GM10266 (cell line): ENCODE results near the gene PROSER1.
"Not testable (repeated sequence)": the region's sequence is repeated elsewhere in the genome, so short reads cannot be mapped to it uniquely, and the experiment has no call there.

Experiments
- DNase-seq: peaks from one replicate; pipeline ENCODE4 v3.0.0; 2012; ENCODE audit errors: extremely low spot score
- TF ChIP-seq, protein P1 (sequence below): IDR thresholded peaks from 2 replicates; pipeline ENCODE4 v1.5.1; 2012; ENCODE audit warnings: mild to moderate bottlenecking, low read depth; ENCODE audit not compliant: control insufficient read depth, insufficient read depth; ENCODE audit errors: missing control alignments

PROSER1 gene

DNA sequence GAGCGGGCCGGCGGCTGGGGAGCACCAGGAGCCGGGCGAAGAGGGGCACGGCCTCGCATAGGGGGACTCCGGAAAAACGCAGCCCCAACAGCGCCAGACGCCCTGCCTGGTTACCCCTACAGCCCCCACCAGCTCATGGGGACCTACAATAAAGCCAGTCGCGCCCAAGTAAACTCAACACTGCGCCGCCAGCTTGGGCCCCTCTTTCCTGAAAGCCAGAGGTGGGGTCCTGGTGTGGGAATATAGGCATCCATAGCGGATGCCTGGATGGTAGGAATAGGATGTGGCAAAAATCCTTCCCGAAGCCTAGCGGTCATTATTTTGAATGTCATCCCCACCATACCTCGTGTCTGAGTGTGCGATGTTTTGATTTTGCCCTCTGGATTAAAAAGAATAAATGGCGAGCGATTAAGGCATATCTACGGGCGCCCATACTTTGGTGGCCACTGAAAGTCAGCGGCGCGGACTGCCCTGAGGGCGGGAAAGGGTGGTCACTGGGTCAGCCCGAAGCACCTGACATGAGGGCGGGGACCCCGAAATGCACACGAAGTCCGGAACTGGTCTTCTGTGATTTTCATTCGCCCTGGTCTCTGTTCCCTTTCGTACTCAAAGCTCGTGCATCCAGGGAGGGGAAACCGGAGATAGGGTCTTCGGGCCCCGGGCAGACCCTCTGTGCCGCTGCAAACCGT, at the start of gene PROSER1, which contains the start of gene NHLRC3:
PROSER1 (minus strand) TSS at position 210 of the 689 bp plus-strand sequence. CDS start 847 bp downstream, outside the sequence.
NHLRC3 (plus strand) TSS at position 577 of the 689 bp plus-strand sequence. CDS start 184 bp downstream, outside the sequence.
- DNase-seq = peak; percentile 83
- TF ChIP-seq, protein P1, sequence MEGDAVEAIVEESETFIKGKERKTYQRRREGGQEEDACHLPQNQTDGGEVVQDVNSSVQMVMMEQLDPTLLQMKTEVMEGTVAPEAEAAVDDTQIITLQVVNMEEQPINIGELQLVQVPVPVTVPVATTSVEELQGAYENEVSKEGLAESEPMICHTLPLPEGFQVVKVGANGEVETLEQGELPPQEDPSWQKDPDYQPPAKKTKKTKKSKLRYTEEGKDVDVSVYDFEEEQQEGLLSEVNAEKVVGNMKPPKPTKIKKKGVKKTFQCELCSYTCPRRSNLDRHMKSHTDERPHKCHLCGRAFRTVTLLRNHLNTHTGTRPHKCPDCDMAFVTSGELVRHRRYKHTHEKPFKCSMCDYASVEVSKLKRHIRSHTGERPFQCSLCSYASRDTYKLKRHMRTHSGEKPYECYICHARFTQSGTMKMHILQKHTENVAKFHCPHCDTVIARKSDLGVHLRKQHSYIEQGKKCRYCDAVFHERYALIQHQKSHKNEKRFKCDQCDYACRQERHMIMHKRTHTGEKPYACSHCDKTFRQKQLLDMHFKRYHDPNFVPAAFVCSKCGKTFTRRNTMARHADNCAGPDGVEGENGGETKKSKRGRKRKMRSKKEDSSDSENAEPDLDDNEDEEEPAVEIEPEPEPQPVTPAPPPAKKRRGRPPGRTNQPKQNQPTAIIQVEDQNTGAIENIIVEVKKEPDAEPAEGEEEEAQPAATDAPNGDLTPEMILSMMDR = no peak

DNA sequence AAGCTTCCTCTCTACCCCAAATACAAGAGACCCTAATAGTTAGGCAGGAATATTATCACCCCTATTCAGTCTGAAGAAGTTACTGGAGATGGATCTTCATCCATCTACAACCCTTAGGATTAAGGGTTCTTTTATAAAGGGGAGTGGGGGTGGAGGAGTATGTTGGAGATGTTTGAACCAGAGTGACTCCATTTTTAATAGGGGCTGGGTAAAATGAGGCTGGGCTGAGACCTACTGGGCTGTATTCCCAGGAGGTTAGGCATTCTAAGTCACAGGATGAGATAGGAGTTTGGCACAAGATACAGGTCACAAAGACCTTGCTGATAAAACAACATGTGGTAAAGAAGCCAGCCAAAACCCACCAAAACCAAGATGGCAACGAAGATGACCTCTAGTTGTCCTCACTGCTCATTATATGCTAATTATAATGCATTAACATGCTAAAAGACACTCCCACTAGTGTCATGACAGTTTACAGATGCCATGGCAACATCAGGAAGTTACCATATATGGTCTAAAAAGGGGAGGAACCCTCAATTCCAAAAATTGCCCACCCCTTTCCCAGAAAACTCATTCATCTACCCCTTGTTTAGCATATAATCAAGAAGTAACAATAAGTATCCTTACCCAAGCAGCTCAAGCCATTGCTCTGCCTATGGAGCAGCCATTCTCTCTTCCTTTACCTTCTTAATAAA, 48.5 kb upstream of the PROSER1 start:
- not testable (repeated sequence) for DNase-seq

DNA sequence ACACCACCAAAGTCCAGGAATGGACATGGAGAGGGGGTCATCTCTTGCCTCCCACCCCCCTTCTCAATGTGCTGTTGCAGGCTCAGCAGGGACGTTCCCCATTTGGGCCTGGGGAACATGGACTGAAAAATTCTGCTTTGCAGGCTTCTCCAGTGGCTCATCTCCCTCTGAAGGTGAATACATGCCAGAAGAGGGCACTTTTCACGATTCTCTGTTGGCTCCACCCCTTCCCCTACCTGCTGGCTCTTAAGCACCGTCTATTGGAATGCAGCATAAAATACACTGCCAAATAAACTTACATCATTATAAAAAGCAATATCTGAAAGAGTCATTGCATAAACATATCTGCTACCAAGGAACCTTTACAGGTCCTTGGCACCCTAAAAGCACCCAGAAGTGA, 36.1 kb upstream of the PROSER1 start:
- DNase-seq = no peak
- TF ChIP-seq, protein P1 = no peak

GRCh38 chr13:39072842-39073241, 35.0 kb upstream of the PROSER1 start:
- TF ChIP-seq, protein P1 = no peak
- no peak for DNase-seq

DNA sequence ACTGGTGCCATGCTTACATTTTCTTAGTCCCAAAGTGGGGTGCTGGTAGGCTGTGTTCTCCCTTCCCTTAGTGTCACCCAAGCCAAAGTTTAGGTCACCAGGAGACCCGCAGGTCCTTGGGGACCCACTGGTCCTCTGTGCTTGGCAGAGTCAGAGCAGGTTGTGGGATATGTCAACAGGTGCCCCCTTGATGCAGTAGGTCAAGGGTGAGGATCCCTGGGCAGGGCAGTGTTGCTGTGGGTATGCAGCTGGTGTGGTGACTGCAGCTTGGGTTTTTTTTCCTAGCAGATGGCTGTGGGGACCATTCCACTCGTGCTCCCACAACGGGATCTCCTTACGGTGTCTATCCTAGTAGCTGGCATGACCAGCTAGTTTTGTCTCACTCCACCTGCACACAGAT, 24.1 kb upstream of the PROSER1 start:
- DNase-seq = no peak
- TF ChIP-seq, protein P1 = no peak

DNA sequence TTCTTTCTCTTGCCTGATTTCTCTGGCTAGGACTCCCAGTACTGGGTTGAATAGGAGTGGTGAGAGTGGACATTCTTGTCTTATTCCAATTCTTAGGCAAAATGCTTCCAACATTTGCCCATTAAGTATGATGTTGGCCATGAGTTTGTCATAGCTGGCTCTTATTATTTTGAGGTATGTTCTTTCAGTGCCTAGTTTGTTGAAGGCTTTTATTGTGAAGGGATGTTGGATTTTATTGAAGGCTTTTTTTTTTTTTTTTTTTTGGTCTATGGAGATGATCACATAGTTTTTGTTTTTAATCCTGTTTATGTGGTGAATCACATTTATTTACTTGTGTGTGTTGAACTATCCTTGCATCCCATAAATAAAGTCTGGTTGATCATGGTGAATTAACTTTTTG, 20.2 kb upstream of the PROSER1 start:
- no peak for DNase-seq
- TF ChIP-seq, protein P1 = no peak

- TF ChIP-seq, protein P1 = no peak
- no peak for DNase-seq
Measured at GRCh38 chr13:39056018-39056417, 18.1 kb upstream of the PROSER1 start.

DNA sequence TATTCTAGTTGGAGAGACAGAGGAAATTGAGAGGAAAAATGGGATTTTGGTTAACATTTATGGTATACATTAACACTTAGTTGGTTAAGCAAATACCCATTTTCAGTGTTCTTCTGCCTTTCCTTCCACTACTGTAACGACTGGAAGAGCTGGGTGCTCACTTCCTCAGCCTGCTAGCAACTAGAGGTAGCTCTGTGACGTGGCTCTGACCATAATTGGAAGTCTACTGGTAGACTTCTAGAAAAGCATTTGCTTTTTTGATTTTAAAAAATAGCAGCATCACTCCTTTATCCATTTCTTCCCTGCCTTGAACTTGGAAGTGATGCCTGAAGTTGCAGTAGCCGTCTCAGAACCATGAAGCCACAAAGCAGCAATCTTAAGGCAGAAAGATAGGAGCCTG, 16.2 kb upstream of the PROSER1 start:
- DNase-seq = no peak

More for the DNA sequence above, 16.2 kb upstream of the PROSER1 start:
- TF ChIP-seq, protein P1 = no peak
